Measurements from ENCODE around the gene RBM11. TPM values are rescaled to one million over a fixed set of nuclear protein-coding genes. Genes with fewer than 3 reads are reported as not detected.

RBM11 gene
- total RNA-seq, 2 experiments from 2014 or later = 3.3 to 3.5 TPM

Other genes starting within 250 kb of the RBM11 start
- not detected for gene LIPI, start 5.2 kb upstream of the RBM11 start, total RNA-seq
- 10 to 100 TPM; 21.4 to 24.1 TPM for gene HSPA13, start 167.0 kb downstream of the RBM11 start, total RNA-seq